ENCODE results near the gene MAPK4.

DNA sequence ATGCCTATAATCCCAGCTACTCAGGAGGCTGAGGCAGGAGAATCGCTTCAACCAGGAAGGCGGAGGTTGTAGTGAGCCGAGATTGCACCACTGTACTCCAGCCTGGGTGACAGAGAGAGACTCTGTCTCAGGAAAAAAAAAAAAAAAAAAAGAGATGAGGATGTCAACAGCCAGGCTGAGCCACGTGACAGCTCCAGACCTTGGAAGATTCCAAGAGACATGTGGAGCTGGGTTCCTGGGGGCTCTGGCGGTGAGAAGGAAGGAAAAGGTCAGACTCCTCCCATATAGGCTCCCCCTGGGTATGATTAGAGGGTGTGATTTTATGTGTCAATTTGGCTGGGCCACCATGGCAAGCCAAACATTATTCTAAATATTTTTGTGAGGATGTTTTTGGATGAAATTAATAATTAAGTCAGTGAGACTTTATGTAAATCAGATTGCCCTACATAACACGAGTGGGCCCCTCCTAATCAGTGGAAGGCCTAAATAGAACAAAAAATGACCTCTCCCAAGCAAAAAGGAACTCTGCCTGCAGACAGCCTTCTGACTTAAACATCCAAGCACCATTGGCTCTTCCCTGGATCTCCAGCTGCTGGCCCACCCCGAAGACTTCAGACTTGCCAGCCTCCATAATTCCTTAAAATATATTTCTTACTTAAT lies 178.3 kb downstream of the MAPK4 start:
- TF ChIP-seq, protein P1, sequence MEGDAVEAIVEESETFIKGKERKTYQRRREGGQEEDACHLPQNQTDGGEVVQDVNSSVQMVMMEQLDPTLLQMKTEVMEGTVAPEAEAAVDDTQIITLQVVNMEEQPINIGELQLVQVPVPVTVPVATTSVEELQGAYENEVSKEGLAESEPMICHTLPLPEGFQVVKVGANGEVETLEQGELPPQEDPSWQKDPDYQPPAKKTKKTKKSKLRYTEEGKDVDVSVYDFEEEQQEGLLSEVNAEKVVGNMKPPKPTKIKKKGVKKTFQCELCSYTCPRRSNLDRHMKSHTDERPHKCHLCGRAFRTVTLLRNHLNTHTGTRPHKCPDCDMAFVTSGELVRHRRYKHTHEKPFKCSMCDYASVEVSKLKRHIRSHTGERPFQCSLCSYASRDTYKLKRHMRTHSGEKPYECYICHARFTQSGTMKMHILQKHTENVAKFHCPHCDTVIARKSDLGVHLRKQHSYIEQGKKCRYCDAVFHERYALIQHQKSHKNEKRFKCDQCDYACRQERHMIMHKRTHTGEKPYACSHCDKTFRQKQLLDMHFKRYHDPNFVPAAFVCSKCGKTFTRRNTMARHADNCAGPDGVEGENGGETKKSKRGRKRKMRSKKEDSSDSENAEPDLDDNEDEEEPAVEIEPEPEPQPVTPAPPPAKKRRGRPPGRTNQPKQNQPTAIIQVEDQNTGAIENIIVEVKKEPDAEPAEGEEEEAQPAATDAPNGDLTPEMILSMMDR (IDR thresholded peaks at IDR 0.05; ENCODE audit: insufficient read depth, low read length, poor library complexity, severe bottlenecking): no peak
- no peak for TF ChIP-seq EZH2phosphoT487 (conservative IDR thresholded peaks at IDR 0.05; ENCODE audit: low read length)

Data from SU-DHL-6 (cell line).